ENCODE data around the gene PLEKHG7.

- TF ChIP-seq, protein P1, sequence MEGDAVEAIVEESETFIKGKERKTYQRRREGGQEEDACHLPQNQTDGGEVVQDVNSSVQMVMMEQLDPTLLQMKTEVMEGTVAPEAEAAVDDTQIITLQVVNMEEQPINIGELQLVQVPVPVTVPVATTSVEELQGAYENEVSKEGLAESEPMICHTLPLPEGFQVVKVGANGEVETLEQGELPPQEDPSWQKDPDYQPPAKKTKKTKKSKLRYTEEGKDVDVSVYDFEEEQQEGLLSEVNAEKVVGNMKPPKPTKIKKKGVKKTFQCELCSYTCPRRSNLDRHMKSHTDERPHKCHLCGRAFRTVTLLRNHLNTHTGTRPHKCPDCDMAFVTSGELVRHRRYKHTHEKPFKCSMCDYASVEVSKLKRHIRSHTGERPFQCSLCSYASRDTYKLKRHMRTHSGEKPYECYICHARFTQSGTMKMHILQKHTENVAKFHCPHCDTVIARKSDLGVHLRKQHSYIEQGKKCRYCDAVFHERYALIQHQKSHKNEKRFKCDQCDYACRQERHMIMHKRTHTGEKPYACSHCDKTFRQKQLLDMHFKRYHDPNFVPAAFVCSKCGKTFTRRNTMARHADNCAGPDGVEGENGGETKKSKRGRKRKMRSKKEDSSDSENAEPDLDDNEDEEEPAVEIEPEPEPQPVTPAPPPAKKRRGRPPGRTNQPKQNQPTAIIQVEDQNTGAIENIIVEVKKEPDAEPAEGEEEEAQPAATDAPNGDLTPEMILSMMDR (IDR thresholded peaks at IDR 0.05), result no peak
- TF ChIP-seq EZH2 (IDR thresholded peaks at IDR 0.05; ENCODE audit: borderline replicate concordance, insufficient read depth, low read depth, low read length, poor library complexity, severe bottlenecking), result no peak
Observed at GRCh38 chr12:92769124-92769901, 66.5 kb downstream of the PLEKHG7 start.

All from B cell (primary cell).